Stimulated activated CD8-positive, alpha-beta memory T cell treated with anti-CD3 and anti-CD28 coated beads, Interleukin-7, amount 100 ng/mL, for 4 hours (primary cell): ENCODE measurements around the gene PRPF39.
"Not testable (repeated sequence)": the region's sequence is repeated elsewhere in the genome, so short reads cannot be mapped to it uniquely, and the experiment has no call there.

ENCODE experiments used
- DNase-seq, 2 donors: peaks; one replicate each; pipeline ENCODE4 v3.0.0-alpha.2; 2020; ENCODE audit warnings: low read depth in 2 of 2

The PRPF39 gene

DNA sequence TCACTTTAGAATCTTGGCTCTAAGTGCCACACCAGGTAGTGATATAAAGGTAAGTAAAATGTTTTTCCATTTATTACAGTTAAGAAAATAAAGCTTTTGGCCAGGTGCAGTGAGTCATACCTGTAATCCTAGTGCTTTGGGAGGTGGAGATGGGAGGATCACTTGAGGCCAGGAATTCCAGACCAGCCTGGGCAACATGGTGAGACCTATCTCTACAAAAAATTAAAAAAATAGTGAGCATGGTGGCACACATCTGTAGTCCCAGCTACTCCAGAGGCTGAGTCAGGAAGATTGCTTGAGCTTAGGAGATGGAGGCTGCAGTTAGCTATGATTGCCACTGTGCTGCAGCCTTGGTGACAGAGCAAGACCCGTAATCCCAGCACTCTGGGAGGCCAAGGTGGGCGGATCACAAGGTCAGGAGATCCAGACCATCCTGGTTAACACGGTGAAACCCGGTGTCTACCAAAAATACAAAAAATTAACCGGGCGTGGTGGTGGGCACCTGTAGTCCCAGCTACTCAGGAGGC lies 56.8 kb downstream of the PRPF39 start:
- DNase-seq = no peak

DNA sequence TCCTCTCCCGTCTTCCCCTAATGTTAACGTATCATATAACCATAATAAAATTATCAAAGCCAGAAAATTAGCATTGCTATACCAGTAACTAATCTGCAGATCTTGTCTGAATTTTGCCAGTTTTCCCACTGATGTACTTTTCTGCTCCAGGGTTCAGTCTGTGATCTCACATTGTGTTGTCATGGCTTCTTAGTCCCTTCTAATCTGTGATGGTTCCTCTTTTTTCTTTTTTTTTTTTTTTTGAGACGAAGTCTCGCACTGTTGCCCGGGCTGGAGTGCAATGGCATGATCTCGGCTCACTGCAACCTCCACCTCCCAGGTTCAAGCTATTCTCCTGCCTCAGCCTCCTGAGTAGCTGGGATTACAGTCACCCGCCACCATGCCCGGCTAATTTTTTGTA lies 58.2 kb downstream of the PRPF39 start:
- DNase-seq = not testable (repeated sequence)

GRCh38 chr14:45144658-45145057 lies 60.7 kb downstream of the PRPF39 start:
- no peak for DNase-seq

DNA sequence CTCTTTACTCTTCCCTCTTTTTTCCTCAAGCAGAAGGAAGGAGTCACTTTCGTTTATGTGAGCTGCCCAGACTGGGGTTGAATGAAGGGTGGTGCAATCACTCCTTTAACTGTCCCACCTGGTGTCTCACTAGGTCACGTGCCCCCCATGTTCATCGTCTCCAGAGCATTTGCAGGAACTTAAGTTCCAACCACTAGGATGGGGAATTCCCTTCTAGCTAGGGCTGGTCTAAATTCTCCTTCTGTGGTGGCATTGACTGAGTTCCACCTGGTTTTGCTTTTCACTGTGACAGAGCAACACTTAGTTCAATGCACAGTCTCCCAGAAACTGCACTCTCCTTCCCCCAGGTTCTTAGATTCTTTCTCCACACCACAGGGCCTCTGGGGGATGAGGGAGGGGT lies 61.3 kb downstream of the PRPF39 start:
- no peak for DNase-seq

- no peak for DNase-seq
These were observed 65.7 kb downstream of the PRPF39 start for GRCh38 chr14:45149602-45150001.

DNA sequence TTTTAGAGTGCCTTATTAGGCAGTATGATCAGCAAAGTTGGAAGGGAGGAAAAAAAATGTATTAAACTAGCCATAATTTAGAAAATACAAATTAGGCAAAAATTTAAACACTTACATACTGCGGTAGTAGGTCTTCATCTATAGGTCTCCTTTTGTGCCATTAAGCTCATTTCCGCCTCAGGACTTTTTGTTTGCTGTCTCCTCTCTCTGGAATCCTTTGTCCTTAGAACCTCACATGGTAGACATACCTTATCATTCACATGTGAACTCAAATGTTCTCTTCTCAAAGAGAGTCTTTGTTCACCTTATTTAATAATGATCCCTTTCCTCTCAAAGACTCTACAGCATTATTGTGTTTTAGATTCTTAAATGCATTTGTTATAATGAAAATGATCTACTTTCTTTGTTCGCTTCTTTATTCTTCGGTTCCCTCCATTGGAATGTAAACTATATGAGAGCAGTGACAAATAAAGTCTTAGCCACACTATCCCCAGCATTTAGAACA lies 66.5 kb downstream of the PRPF39 start:
- DNase-seq = no peak

DNA sequence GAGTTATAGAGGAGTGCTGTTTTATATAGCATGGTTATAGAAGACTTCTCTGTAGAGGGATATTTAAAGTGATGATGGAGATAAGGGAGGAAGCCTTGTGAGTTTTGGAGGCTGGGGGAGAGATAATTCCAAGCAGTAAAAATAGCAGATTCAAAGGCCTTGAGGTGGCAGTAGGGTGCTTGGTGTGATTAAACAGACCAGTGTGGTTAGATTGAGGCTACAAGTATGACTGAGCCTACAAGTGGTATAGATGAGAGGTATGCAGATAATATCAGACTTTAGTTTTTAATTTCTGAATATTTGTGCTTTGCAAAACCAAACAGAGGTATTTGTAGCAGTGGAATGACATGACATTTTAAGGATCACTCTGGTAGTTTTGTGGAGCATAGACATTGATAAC lies 72.2 kb downstream of the PRPF39 start:
- no peak for DNase-seq
